Measurements from ENCODE around the gene GCNT2. TPM values are rescaled to one million over a fixed set of nuclear protein-coding genes. Genes with fewer than 3 reads are reported as not detected.
"Not testable (repeated sequence)": the region's sequence is repeated elsewhere in the genome, so short reads cannot be mapped to it uniquely, and the experiment has no call there.

The GCNT2 gene
- total RNA-seq (2014; rRNA removed; shearing (Covaris generic)) = 27.3 and 38.0 TPM in 2 replicates

GRCh38 chr6:10521104-10521808 lies at the start of gene GCNT2:
GCNT2 (plus strand) TSS chr6:10521351; CDS start chr6:10528912, 7,561 bp downstream.
- Histone ChIP-seq H3K4me3 (peak within 1 kb of the TSS; percentile 24), H3K36me3 (no peaks in the 10 kb centered on the region), H3K27ac (peak within 1 kb of the TSS; percentile 61), H3K4me1 (replicated peaks) (peaks cover 54% of the 10 kb centered on the region), H3K27me3 (replicated peaks) (no peaks in the 10 kb centered on the region), H3K9me3 (replicated peaks) (no peaks in the 10 kb centered on the region)
- DNase-seq (ENCODE audit: low read depth in 1 of 2, low spot score in 2 of 2) = peak; percentile 54 to 67

DNA sequence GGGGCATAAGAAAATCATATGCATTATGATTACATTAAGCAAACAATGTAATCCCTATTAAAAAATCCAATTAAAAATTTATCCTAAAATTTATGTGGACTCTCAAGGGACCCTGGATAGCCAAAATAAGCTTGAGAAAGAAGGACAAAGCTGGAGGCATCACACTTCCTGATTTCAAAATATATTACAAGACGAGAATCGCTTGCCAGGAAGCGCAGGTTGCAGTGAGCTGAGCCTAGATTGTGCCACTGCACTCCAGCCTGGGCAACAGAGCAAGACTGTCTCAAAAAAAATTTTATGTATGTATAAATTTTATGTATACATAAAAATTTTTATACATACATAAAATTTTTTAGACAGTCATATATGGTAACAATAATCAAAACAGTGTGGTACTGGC lies 48.5 kb upstream of the GCNT2 start:
- Histone ChIP-seq H3K9me3 (replicated peaks) (0 out of 2 replicates have a peak, but pooled peaks cover 3% of the 10 kb centered on the region), H3K4me1 (replicated peaks) (peaks cover 12% of the 10 kb centered on the region), H3K4me3 (no peak overlapping the region), H3K27ac (no peak overlapping the region), H3K36me3 (no peaks in the 10 kb centered on the region), H3K27me3 (replicated peaks) (no peaks in the 10 kb centered on the region)
- no peak for DNase-seq (ENCODE audit: low read depth in 1 of 2, low spot score in 2 of 2)

DNA sequence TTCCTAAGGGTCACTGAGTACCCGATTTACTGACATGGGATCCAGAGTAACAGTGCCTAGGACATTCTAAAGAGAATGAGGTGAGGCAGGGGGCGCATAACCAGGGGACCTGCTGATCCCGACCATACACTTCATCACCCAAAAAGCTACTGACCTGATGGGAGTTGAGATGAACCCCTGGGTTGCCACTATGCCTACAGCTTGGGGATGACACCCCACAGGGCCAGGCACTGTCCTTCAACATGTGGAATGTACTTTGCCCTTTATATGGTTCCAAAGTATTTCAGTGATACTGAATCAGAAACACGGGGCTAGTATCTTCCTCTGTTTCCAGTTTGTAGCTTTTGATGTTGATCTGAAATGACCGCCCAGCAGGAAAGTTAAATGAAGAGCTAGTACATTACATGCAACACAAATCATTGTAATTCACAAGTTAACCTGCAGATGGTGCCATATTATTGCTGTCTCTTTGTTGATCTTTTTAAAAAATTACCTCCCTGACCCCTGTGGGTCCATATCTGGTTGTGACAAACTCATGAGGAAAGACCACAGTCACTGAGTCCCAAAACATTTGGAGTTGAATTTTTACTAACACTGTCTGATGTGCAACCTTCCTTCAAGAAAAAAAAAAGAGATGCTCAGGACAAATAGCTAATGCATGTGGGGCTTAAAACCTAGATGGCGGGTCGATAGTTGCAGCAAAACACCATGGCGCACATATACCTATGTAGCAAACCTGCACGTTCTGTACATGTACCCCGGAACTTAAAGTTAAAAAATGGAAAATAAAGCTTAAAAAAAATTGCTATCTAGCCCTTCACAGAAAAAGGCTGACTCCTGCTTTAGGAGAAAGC lies 42.7 kb upstream of the GCNT2 start:
- peaks cover 19% of the 10 kb centered on the region for H3K4me1 ChIP-seq (replicated peaks)
- H3K9me3 ChIP-seq (replicated peaks) = no peaks in the 10 kb centered on the region
- no peak overlapping the region for H3K4me3 ChIP-seq
- H3K27me3 ChIP-seq (replicated peaks) = no peaks in the 10 kb centered on the region
- H3K36me3 ChIP-seq = no peaks in the 10 kb centered on the region
- peak in 1 of 2 experiments; percentile 62 for DNase-seq (ENCODE audit: low read depth in 1 of 2, low spot score in 2 of 2)
- no peak overlapping the region for H3K27ac ChIP-seq

DNA sequence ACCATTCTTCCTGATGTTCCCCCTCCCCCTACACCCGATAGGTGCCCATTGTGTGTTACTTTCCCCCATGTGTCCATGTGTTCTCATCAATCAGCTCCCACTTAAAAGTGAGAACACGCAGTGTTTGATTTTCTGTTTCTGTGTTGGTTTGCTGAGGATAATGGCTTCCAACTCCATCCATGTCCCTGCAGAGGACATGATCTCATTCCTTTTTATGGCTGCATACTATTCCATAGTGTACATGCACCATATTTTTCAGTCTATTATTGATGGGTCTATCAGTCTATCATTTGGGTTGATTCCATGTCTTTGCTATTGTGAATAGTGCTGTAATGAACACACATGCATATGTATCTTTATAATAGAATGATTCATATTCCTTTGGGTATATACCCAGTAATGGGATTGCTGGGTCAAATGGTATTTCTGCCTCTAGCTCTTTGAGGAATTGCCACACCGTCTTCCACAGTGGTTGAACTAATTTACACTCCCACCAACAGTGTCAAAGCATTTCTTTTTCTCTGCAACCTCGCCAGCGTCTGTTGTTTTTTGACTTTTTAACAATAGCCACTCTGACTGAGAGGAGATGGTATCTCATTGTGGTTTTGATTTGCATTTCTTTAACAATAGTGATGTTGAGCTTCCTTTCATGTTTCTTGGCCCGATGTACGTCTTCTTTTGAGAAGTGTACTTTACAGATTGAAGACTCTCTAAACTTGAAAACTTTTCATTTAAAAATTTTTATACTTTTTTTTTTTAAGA lies 41.0 kb upstream of the GCNT2 start:
- Histone ChIP-seq H3K4me1 (replicated peaks) (peaks cover 24% of the 10 kb centered on the region), H3K36me3 (no peaks in the 10 kb centered on the region), H3K27me3 (replicated peaks) (no peaks in the 10 kb centered on the region), H3K9me3 (replicated peaks) (no peaks in the 10 kb centered on the region), H3K4me3 (no peak overlapping the region), H3K27ac (peak overlapping the region; percentile 72)
- peak in 1 of 2 experiments; percentile 67 for DNase-seq (ENCODE audit: low read depth in 1 of 2, low spot score in 2 of 2)

DNA sequence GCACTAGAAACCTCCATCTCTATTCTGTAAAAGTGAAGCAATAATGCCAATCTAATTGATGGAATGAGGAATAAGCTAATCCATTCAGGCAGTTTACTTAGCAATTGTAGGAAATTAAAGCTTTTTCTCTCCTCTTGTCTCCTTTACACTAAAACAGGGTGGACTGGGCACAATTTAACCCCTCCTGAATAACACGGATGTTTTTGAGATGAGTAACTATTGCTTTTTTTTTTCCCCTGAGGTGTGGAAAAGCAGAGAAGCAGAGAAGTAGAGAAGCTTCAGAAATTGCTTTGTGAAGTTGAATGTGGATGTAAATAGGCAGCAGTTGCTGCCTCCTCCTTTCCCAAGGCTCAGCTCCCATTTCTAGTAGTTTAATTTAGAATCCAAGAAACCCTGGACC lies 40.0 kb upstream of the GCNT2 start:
- peak overlapping the region; percentile 72 for H3K27ac ChIP-seq
- H3K4me1 ChIP-seq (replicated peaks) = peaks cover 24% of the 10 kb centered on the region
- 0 out of 2 replicates have a peak overlapping the region, but pooled peaks have one; percentile 6 for H3K4me3 ChIP-seq
- no peaks in the 10 kb centered on the region for H3K36me3 ChIP-seq
- no peaks in the 10 kb centered on the region for H3K9me3 ChIP-seq (replicated peaks)
- DNase-seq (ENCODE audit: low read depth in 1 of 2, low spot score in 2 of 2) = peak in 1 of 2 experiments; percentile 53
- H3K27me3 ChIP-seq (replicated peaks) = no peaks in the 10 kb centered on the region

DNA sequence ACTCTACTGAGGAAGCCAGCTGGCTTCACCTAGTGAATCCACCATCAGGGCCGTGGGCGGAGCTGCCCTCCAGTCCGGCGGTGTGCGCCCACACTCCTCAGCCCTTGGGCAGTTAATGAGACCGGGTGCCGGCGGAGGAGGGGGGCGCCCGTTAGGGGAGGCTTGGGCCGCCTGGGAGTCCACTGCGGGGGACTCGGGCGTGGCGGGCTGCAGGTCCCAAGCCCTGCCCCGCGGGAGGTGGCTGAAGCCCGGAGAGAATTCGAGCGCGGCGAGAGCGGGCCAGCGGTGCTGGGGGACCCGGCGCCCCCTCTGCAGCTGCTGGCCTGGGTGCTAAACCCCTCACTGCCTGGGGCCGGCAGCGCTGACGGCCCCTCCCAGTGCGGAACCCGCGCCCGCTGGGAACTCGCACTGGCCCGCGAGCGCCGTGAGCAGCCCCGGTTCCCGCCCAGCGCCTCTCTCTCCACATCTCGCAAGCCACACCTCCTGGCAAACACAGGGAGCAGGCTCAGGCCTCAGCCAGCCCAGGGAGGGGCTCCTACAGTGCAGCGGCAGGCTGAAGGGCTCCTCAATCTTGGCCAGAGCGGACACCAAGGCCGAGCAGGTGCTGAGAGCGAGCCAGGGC lies 38.4 kb upstream of the GCNT2 start:
- no peaks in the 10 kb centered on the region for H3K9me3 ChIP-seq (replicated peaks)
- no peak overlapping the region for H3K4me3 ChIP-seq
- no peak for DNase-seq (ENCODE audit: low read depth in 1 of 2, low spot score in 2 of 2)
- H3K36me3 ChIP-seq = no peaks in the 10 kb centered on the region
- no peak overlapping the region for H3K27ac ChIP-seq
- H3K4me1 ChIP-seq (replicated peaks) = peaks cover 24% of the 10 kb centered on the region
- no peaks in the 10 kb centered on the region for H3K27me3 ChIP-seq (replicated peaks)

- H3K9me3 ChIP-seq (replicated peaks) = no peaks in the 10 kb centered on the region
- no peak overlapping the region for H3K4me3 ChIP-seq
- H3K27me3 ChIP-seq (replicated peaks) = no peaks in the 10 kb centered on the region
- no peak overlapping the region for H3K27ac ChIP-seq
- DNase-seq (ENCODE audit: low read depth in 1 of 2, low spot score in 2 of 2) = no peak
- H3K36me3 ChIP-seq = no peaks in the 10 kb centered on the region
- H3K4me1 ChIP-seq (replicated peaks) = peaks cover 24% of the 10 kb centered on the region
Observed at GRCh38 chr6:10484912-10485311, 36.2 kb upstream of the GCNT2 start.

- H3K9me3 ChIP-seq (replicated peaks) = no peaks in the 10 kb centered on the region
- no peak for DNase-seq (ENCODE audit: low read depth in 1 of 2, low spot score in 2 of 2)
- H3K27ac ChIP-seq = no peak overlapping the region
- no peaks in the 10 kb centered on the region for H3K36me3 ChIP-seq
- no peak overlapping the region for H3K4me3 ChIP-seq
- H3K4me1 ChIP-seq (replicated peaks) = peaks cover 19% of the 10 kb centered on the region
- H3K27me3 ChIP-seq (replicated peaks) = no peaks in the 10 kb centered on the region
Observed at GRCh38 chr6:10485406-10485805, 35.7 kb upstream of the GCNT2 start.

GRCh38 chr6:10486215-10486614 lies 34.9 kb upstream of the GCNT2 start:
- H3K9me3 ChIP-seq (replicated peaks) = no peaks in the 10 kb centered on the region
- no peak overlapping the region for H3K4me3 ChIP-seq
- H3K27me3 ChIP-seq (replicated peaks) = no peaks in the 10 kb centered on the region
- H3K36me3 ChIP-seq = no peaks in the 10 kb centered on the region
- no peak overlapping the region for H3K27ac ChIP-seq
- no peak for DNase-seq (ENCODE audit: low read depth in 1 of 2, low spot score in 2 of 2)
- peaks cover 11% of the 10 kb centered on the region for H3K4me1 ChIP-seq (replicated peaks)

DNA sequence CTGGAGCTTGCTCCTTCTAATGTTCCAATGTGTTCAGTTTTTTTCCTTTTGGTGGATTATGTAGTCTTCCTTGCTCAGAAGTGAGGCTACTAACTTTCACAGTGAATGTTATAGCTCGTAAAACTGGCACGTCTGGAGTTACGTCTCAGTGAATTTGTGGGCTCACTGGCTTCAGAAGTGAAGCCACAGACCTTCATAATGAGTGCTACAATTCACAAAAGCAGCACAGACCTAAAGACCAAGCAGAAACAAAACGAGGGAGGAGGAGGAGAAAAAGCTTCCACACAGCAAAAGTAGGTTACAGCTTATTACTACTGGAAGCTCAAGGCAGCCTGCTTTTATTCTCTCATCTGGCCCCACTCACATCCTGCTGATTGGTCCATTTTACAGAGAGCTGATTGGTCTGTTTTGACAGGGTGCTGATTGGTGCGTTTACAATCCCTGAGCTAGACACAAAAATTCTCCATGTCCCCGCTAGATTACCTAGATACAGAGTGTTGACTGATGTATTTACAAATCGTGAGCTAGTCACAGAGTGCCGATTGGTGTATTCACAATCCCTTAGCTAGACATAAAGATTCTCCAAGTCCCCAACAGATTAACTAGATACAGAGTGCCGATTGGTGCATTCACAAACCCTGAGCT lies 34.1 kb upstream of the GCNT2 start:
- not testable (repeated sequence) for H3K27ac ChIP-seq; H3K4me3 ChIP-seq; H3K4me1 ChIP-seq (replicated peaks); H3K9me3 ChIP-seq (replicated peaks); H3K27me3 ChIP-seq (replicated peaks); H3K36me3 ChIP-seq; DNase-seq (ENCODE audit: low read depth in 1 of 2, low spot score in 2 of 2)

DNA sequence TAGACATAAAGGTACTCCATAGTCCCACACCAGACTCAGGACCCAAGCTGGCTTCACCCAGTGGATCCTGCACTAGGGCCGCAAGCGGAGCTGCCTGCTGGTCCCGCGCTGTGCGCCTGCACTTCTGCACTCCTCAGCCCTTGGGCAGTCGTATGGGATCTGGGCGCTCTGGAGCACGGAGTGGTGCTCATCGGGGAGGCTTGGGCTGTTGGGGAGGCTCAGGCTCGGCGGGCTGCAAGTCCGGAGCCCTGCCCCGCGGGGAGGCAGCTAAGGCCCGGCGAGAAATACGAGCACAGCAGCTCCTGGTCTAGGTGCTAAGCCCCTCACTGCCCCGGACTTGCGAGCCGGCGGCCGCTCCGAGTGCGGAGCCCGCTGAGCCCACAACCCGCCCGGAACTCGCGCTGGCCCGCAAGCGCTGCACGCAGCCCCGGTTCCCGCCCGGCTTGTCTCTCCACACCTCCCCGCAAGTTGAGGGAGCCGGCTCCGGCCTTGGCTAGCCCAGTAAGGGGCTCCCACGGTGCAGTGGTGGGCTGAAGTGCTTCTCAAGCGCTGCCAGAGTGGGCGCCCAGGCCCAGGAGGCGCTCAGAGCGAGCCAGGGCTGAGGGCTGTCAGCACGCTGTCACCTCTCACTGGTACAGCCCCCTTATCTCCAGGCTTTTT lies 33.4 kb upstream of the GCNT2 start:
- DNase-seq (ENCODE audit: low read depth in 1 of 2, low spot score in 2 of 2) = no peak
- H3K27ac ChIP-seq = no peak overlapping the region
- H3K9me3 ChIP-seq (replicated peaks) = no peaks in the 10 kb centered on the region
- H3K4me3 ChIP-seq = no peak overlapping the region
- no peaks in the 10 kb centered on the region for H3K27me3 ChIP-seq (replicated peaks)
- H3K4me1 ChIP-seq (replicated peaks) = peaks cover 5% of the 10 kb centered on the region
- no peaks in the 10 kb centered on the region for H3K36me3 ChIP-seq

DNA sequence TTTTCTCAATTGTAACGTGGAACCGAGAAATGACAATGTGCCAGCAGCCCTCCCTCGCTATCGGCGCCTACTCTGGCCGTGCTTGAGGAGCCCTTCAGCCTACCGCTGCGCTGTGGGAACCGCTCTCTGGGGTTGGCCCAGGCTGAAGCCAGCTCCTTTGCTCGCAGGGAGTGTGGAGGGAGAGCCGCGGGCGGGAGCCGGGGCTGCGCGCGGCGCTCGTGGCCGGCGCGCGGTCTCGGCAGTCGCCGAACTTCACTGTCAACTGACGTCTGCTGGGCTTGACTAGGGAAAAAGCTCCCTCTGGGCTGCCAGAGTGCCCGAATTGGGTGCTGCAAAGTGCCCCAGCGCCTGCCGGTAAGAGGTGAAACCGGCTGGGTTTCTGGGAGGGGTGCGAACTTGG lies 29.7 kb upstream of the GCNT2 start:
- Histone ChIP-seq H3K27me3 (replicated peaks) (no peaks in the 10 kb centered on the region), H3K27ac (no peak overlapping the region), H3K9me3 (replicated peaks) (no peaks in the 10 kb centered on the region), H3K36me3 (no peaks in the 10 kb centered on the region), H3K4me1 (replicated peaks) (no peaks in the 10 kb centered on the region), H3K4me3 (no peak overlapping the region)
- no peak for DNase-seq (ENCODE audit: low read depth in 1 of 2, low spot score in 2 of 2)

Data from SJSA1 (cell line).